Epithelial cell of prostate (primary cell): ENCODE data around the gene PRSS23.
A peak's percentile ranks its signal among the peaks of the same experiment; 100 is the strongest.
"Not testable (repeated sequence)": the region's sequence is repeated elsewhere in the genome, so short reads cannot be mapped to it uniquely, and the experiment has no call there.

Experiments
- DNase-seq: peaks from one replicate; pipeline ENCODE4 v3.0.0-alpha.2; 2011; ENCODE audit warnings: low read depth, low spot score
- H3K27ac ChIP-seq: fragments of 450-650 bp; 2 replicates; pipeline ENCODE4 v1.5.1; 2017; ENCODE audit warnings: mild to moderate bottlenecking

The PRSS23 gene

GRCh38 chr11:86811637-86812321 is 11.4 kb downstream of the PRSS23 start:
- DNase-seq: no peak

GRCh38 chr11:86812322-86812670 is 12.0 kb downstream of the PRSS23 start:
- H3K27ac ChIP-seq: peak overlapping the region; percentile 38
- no peak for DNase-seq

More at GRCh38 chr11:86811637-86812321, 11.4 kb downstream of the PRSS23 start:
- peak overlapping the region; percentile 38 for H3K27ac ChIP-seq

- H3K27ac ChIP-seq: no peak overlapping the region
- no peak for DNase-seq
Observed at GRCh38 chr11:86812981-86813380, 12.6 kb downstream of the PRSS23 start.

GRCh38 chr11:86814775-86815174 is 14.4 kb downstream of the PRSS23 start:
- H3K27ac ChIP-seq: no peak overlapping the region
- DNase-seq: no peak

GRCh38 chr11:86815726-86816125 is 15.4 kb downstream of the PRSS23 start:
- H3K27ac ChIP-seq: no peak overlapping the region
- no peak for DNase-seq

- no peak for DNase-seq
- H3K27ac ChIP-seq: no peak overlapping the region
Observed at GRCh38 chr11:86816251-86816726, 15.9 kb downstream of the PRSS23 start.

DNA sequence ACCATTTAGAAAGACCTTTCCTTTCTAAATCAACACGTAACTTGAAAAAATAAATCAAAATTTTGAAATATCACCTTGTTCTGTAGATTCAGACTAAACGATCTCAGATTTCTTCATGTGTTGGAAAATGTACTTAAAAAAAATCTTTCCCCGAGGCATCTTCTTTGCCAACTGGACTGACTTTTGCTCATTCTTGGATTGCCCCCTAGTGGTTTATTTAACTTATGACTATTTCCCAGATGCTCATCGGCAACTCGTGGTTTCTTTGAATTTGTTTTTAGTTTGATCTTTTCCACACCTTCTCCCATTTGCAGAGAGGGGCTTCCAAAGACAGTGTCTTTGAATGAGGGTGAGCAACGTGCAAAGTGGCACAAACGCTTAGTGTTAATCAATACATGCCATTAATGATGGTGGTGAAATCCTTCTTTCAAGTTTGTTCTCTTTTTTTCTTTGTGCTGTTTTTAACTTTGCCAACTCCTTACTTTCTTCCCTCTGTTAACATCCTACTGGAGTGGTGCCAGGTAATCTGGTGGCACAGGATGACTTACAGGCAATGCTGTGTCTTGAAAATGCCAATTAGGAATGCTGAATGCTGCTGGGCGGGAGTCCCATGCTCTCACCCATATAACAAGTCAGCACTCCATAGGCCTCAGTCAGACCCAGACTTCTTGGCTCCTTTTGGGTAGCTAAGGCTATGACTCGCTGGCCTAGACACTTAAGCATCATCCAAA is 18.3 kb downstream of the PRSS23 start:
- no peak for DNase-seq
- H3K27ac ChIP-seq: no peak overlapping the region

DNA sequence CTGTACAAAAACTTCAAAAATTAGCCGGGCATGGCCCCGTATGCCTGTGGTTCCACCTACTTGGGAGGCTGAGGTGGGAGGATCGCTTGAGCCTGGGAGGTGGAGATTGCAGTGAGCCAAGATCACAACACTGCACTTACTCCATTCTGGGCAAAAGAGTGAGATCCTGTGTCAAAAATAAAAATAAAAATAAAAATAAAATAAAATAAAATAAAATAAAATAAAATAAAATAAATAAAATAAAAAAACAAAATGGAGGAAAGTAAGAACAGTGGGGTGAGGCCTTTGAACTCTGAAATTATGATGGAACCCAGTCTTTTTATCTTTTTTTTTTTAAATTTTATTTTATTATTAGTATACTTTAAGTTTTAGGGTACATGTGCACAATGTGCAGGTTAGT is 23.8 kb downstream of the PRSS23 start:
- not testable (repeated sequence) for H3K27ac ChIP-seq, DNase-seq

GRCh38 chr11:86834376-86834775 is 34.0 kb downstream of the PRSS23 start:
- not testable (repeated sequence) for H3K27ac ChIP-seq, DNase-seq

DNA sequence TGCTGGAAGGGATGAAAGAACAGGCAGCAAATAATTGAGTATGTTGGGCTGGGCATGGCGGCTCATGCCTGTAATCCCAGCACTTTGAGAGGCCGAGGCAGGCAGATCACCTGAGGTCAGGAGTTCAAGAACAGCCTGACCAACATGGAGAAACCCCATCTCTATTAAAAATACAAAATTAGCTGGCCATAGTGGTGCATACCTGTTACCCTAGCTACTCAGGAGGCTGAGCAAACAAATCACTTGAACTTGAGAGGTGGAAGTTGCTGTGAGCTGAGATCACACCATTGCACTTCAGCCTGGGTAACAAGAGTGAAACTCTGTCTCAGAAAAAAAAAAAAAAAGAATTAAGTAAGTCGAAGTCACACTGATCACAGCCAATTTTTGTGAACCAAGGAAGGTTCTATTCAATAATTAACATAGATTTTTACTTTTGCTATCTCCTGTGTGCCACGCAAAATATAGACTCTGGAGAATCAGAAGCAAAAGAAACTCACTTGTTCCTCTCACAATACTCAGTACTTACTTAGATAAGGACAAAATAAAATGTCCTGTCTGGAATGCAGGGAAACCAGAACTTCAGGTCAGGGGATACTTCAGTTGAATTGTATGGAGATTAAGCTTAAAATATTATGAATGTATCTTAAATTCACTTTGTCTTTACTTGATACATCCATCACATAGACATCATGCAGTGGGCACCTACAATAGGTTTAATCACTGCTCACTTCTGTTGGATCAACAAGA is 44.6 kb downstream of the PRSS23 start:
- not testable (repeated sequence) for DNase-seq, H3K27ac ChIP-seq

GRCh38 chr11:86848132-86848531 is 47.8 kb downstream of the PRSS23 start:
- H3K27ac ChIP-seq: no peak overlapping the region
- DNase-seq: no peak

- DNase-seq: no peak
- H3K27ac ChIP-seq: no peak overlapping the region
Observed at GRCh38 chr11:86849679-86850078, 49.3 kb downstream of the PRSS23 start.
